Ammon's horn (tissue), 1 donor: Measurements from ENCODE around the gene METTL27.

ENCODE experiments used
- DNase-seq: peaks from one replicate; pipeline ENCODE4 v3.0.0-alpha.2; 2016; ENCODE audit warnings: low spot score

Gene METTL27

GRCh38 chr7:73869011-73869798, 26.9 kb upstream of the METTL27 start:
- no peak for DNase-seq

GRCh38 chr7:73866446-73866767, 24.1 kb upstream of the METTL27 start:
- DNase-seq: no peak

- peak; percentile 67 for DNase-seq
Measured at GRCh38 chr7:73865738-73866445, 23.6 kb upstream of the METTL27 start.

- no peak for DNase-seq
Measured at GRCh38 chr7:73864981-73865711, 22.8 kb upstream of the METTL27 start.

GRCh38 chr7:73861305-73861704, 19.0 kb upstream of the METTL27 start:
- no peak for DNase-seq

GRCh38 chr7:73860859-73861258, 18.5 kb upstream of the METTL27 start, which contains the start of gene TMEM270:
Gene TMEM270, plus strand, starts transcription at chr7:73861159. Its CDS starts 36 bp downstream, at chr7:73861195.
- DNase-seq: no peak

GRCh38 chr7:73858807-73859206, 16.5 kb upstream of the METTL27 start:
- no peak for DNase-seq

GRCh38 chr7:73856941-73857340, 14.6 kb upstream of the METTL27 start:
- DNase-seq: no peak

GRCh38 chr7:73852500-73852899, 10.2 kb upstream of the METTL27 start:
- no peak for DNase-seq

- no peak for DNase-seq
Measured at GRCh38 chr7:73851410-73852338, 9.4 kb upstream of the METTL27 start.

- DNase-seq: no peak
Measured at GRCh38 chr7:73850781-73851207, 8.5 kb upstream of the METTL27 start.

- DNase-seq: no peak
Measured at GRCh38 chr7:73847941-73848723, 5.8 kb upstream of the METTL27 start.

- DNase-seq: peak; percentile 50
Measured at GRCh38 chr7:73845701-73846195, 3.4 kb upstream of the METTL27 start.

GRCh38 chr7:73844848-73845460, 2.6 kb upstream of the METTL27 start:
- DNase-seq: no peak

- no peak for DNase-seq
Measured at GRCh38 chr7:73844131-73844547, 1.8 kb upstream of the METTL27 start.

- no peak for DNase-seq
Measured at GRCh38 chr7:73841689-73842066, 638 bp downstream of the METTL27 start.

- no peak for DNase-seq
Measured at GRCh38 chr7:73840715-73841379, 1.5 kb downstream of the METTL27 start.

- no peak for DNase-seq
Measured at GRCh38 chr7:73839743-73840714, 2.3 kb downstream of the METTL27 start.
